Hepatocyte (in vitro differentiated cells): ENCODE data around the gene NCR3LG1. TPM values are rescaled to one million over a fixed set of nuclear protein-coding genes. Genes with fewer than 3 reads are reported as not detected.
A peak's percentile ranks its signal among the peaks of the same experiment; 100 is the strongest.

Experiments
- DNase-seq: peaks from one replicate; pipeline ENCODE4 v3.0.0-alpha.2; 2016; ENCODE audit warnings: low spot score
- H2AFZ ChIP-seq: fragments of 200-600 bp; sonication (generic); 2 replicates; pipeline ENCODE4 v1.6.0; 2016; ENCODE audit warnings: antibody characterized with exemption, mild to moderate bottlenecking
- H3K27ac ChIP-seq: fragments of 200-600 bp; sonication (generic); 2 replicates; pipeline ENCODE4 v1.5.1; 2016; ENCODE audit warnings: mild to moderate bottlenecking
- H3K27me3 ChIP-seq: fragments of 200-600 bp; sonication (generic); 2 replicates; pipeline ENCODE4 v1.6.1; 2016
- H3K36me3 ChIP-seq: fragments of 200-600 bp; sonication (generic); replicated peaks from 2 replicates; pipeline ENCODE4 v1.5.1; 2016; ENCODE audit warnings: low read depth; ENCODE audit not compliant: insufficient read depth
- H3K4me1 ChIP-seq: fragments of 200-600 bp; sonication (generic); 2 replicates; pipeline ENCODE4 v1.5.1; 2016; ENCODE audit warnings: mild to moderate bottlenecking, moderate library complexity; ENCODE audit not compliant: insufficient read depth
- H3K4me2 ChIP-seq: fragments of 200-600 bp; sonication (generic); 2 replicates; pipeline ENCODE4 v1.6.0; 2016
- H3K4me3 ChIP-seq: fragments of 200-600 bp; sonication (generic); 2 replicates; pipeline ENCODE4 v1.5.1; 2016; ENCODE audit warnings: mild to moderate bottlenecking
- H3K79me2 ChIP-seq: fragments of 200-600 bp; sonication (generic); 2 replicates; pipeline ENCODE4 v1.6.0; 2017; ENCODE audit warnings: mild to moderate bottlenecking
- H3K9me2 ChIP-seq: fragments of 200-600 bp; sonication (generic); replicated peaks from 2 replicates; pipeline ENCODE4 v1.6.0; 2017; ENCODE audit warnings: mild to moderate bottlenecking; ENCODE audit not compliant: insufficient read depth
- H3K9me3 ChIP-seq: fragments of 200-600 bp; sonication (generic); 2 replicates; pipeline ENCODE4 v1.5.1; 2016; ENCODE audit warnings: low read depth, mild to moderate bottlenecking
- H4K20me1 ChIP-seq: fragments of 200-600 bp; sonication (generic); 2 replicates; pipeline ENCODE4 v1.6.0; 2016; ENCODE audit warnings: mild to moderate bottlenecking; ENCODE audit not compliant: insufficient read depth, poor library complexity, severe bottlenecking
- EZH2 ChIP-seq: fragments of 200-600 bp; sonication (generic); IDR thresholded peaks from 2 replicates; pipeline ENCODE4 v1.6.1; 2016; ENCODE audit warnings: antibody characterized with exemption, mild to moderate bottlenecking, borderline replicate concordance
- EZH2phosphoT487 ChIP-seq: fragments of 200-600 bp; sonication (generic); IDR thresholded peaks from one replicate; pipeline ENCODE4 v1.6.1; 2018; ENCODE audit warnings: antibody characterized with exemption, mild to moderate bottlenecking, low read depth, moderate library complexity; ENCODE audit not compliant: unreplicated experiment, severe bottlenecking
- WGBS: methylation state at CpG from one replicate; pipeline ENCODE4 v1.1.6; 2016; ENCODE audit warnings: low lambda C conversion rate; ENCODE audit errors: missing lambda C conversion rate; 5-methylcytosine and 5-hydroxymethylcytosine counted together
- polyA plus RNA-seq: library from polyadenylated mRNA; unstranded; fragments of >200 nt; fragmentation: Nextera tagmentation; extraction: Ambion mirVana; gene quantifications from 2 replicates; pipeline ENCODE4 v1.2.1, GENCODE V29; 2016
- total RNA-seq: library from RNA; depleted of rRNA; stranded (reverse); fragments of >200 nt; gene quantifications from 2 replicates; pipeline ENCODE4 v1.2.3, GENCODE V29; 2014
- TF ChIP-seq, protein P1 (sequence below): fragments of 200-600 bp; sonication (generic); IDR thresholded peaks from 2 replicates; pipeline ENCODE4 v1.5.1; 2016; ENCODE audit warnings: antibody characterized with exemption, mild to moderate bottlenecking; ENCODE audit not compliant: poor library complexity

NCR3LG1 gene
- total and polyA plus RNA-seq, 2 experiments from 2014 or later: 3.7 to 13.8 TPM

- no peaks in the 10 kb centered on the region for H4K20me1 ChIP-seq
- no peaks in the 10 kb centered on the region for H3K9me3 ChIP-seq
- no peaks in the 10 kb centered on the region for H3K9me2 ChIP-seq
- H3K27me3 ChIP-seq: no peaks in the 10 kb centered on the region
- no peaks in the 10 kb centered on the region for H3K79me2 ChIP-seq
- H3K4me2 ChIP-seq: no peak overlapping the region
- no peak for TF ChIP-seq EZH2phosphoT487
- no peak for TF ChIP-seq EZH2
- TF ChIP-seq, protein P1, sequence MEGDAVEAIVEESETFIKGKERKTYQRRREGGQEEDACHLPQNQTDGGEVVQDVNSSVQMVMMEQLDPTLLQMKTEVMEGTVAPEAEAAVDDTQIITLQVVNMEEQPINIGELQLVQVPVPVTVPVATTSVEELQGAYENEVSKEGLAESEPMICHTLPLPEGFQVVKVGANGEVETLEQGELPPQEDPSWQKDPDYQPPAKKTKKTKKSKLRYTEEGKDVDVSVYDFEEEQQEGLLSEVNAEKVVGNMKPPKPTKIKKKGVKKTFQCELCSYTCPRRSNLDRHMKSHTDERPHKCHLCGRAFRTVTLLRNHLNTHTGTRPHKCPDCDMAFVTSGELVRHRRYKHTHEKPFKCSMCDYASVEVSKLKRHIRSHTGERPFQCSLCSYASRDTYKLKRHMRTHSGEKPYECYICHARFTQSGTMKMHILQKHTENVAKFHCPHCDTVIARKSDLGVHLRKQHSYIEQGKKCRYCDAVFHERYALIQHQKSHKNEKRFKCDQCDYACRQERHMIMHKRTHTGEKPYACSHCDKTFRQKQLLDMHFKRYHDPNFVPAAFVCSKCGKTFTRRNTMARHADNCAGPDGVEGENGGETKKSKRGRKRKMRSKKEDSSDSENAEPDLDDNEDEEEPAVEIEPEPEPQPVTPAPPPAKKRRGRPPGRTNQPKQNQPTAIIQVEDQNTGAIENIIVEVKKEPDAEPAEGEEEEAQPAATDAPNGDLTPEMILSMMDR: no peak
- no peaks in the 10 kb centered on the region for H3K4me1 ChIP-seq
- H3K36me3 ChIP-seq: no peaks in the 10 kb centered on the region
- 94% methylated on average over 4 of the region's 4 CpGs for WGBS
- no peak overlapping the region for H3K27ac ChIP-seq
- no peak overlapping the region for H3K4me3 ChIP-seq
- no peak for DNase-seq
- H2AFZ ChIP-seq: no peak overlapping the region
Observed at GRCh38 chr11:17333799-17334586, 17.6 kb upstream of the NCR3LG1 start.

GRCh38 chr11:17343257-17343656, 8.3 kb upstream of the NCR3LG1 start:
- Histone ChIP-seq H3K27ac (no peak overlapping the region), H4K20me1 (no peaks in the 10 kb centered on the region), H2AFZ (no peak overlapping the region), H3K4me2 (no peak overlapping the region), H3K4me1 (no peaks in the 10 kb centered on the region), H3K9me2 (no peaks in the 10 kb centered on the region), H3K36me3 (no peaks in the 10 kb centered on the region), H3K4me3 (no peak overlapping the region), H3K27me3 (no peaks in the 10 kb centered on the region), H3K79me2 (no peaks in the 10 kb centered on the region), H3K9me3 (no peaks in the 10 kb centered on the region)
- TF ChIP-seq EZH2phosphoT487: no peak
- TF ChIP-seq EZH2: no peak
- TF ChIP-seq, protein P1: no peak
- WGBS: 97% methylated on average over 2 of the region's 2 CpGs
- DNase-seq: no peak

DNA sequence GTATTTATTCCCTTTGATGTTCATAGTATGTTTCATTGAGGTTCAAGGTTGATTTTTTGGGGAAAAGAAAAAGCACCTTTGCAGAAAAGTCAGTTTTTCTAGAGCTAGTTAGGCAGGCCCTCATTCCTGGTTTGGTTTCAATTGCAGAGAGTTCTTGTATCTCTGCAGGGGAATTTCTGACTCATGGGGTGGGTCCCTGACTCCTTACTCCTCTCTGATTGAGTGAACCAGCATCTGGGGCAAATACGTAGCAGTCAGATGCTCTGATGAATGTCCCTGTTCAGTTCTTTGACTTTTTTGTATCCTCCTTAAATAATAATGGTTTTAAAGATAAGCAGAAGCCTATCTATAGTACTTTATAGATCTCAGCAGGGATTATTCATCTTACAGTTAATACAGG, 7.7 kb upstream of the NCR3LG1 start:
- Histone ChIP-seq H3K27ac (no peak overlapping the region), H3K4me1 (no peaks in the 10 kb centered on the region), H2AFZ (no peak overlapping the region), H4K20me1 (no peaks in the 10 kb centered on the region), H3K27me3 (no peaks in the 10 kb centered on the region), H3K9me3 (no peaks in the 10 kb centered on the region), H3K36me3 (no peaks in the 10 kb centered on the region), H3K79me2 (no peaks in the 10 kb centered on the region), H3K4me2 (no peak overlapping the region), H3K4me3 (no peak overlapping the region), H3K9me2 (no peaks in the 10 kb centered on the region)
- TF ChIP-seq, protein P1: no peak
- TF ChIP-seq EZH2phosphoT487 (no peak), EZH2 (no peak)
- peak; percentile 31 for DNase-seq
- 81% methylated on average over 1 of the region's 1 CpG for WGBS
